Neural cell (in vitro differentiated cells): ENCODE results near the gene KHDRBS2. TPM values are rescaled to one million over a fixed set of nuclear protein-coding genes. Genes with fewer than 3 reads are reported as not detected.

Experiments used
- H2AFZ ChIP-seq: fragments of 200-600, 300-800 bp; sonication (generic), shearing (Covaris generic); 2 replicates; pipeline ENCODE4 v1.6.0; 2014; ENCODE audit warnings: low read depth, mild to moderate bottlenecking, antibody characterized with exemption, low read length, moderate library complexity
- H3F3A ChIP-seq: fragments of 200-600 bp; shearing (Covaris generic); 2 replicates; pipeline ENCODE4 v1.6.1; 2016; ENCODE audit warnings: mild to moderate bottlenecking, moderate library complexity, mixed read lengths, antibody characterized with exemption, low read length; ENCODE audit not compliant: insufficient read depth, poor library complexity, severe bottlenecking
- H3K27ac ChIP-seq: fragments of 200-600, 300-800 bp; sonication (generic), shearing (Covaris generic); 2 replicates; pipeline ENCODE4 v1.5.1; 2014; ENCODE audit warnings: mild to moderate bottlenecking, low read length, moderate library complexity
- H3K27me3 ChIP-seq: fragments of 300-800, 200-600 bp; sonication (generic), shearing (Covaris generic); 2 replicates; pipeline ENCODE4 v1.6.0; 2014; ENCODE audit warnings: mild to moderate bottlenecking, low read depth, low read length, moderate library complexity; ENCODE audit not compliant: insufficient read depth
- H3K36me3 ChIP-seq: fragments of 300-800, 200-600 bp; sonication (generic), shearing (Covaris generic); 2 replicates; pipeline ENCODE4 v1.5.1; 2014; ENCODE audit warnings: mild to moderate bottlenecking, antibody characterized with exemption, low read length, moderate library complexity; ENCODE audit not compliant: insufficient read depth
- H3K4me2 ChIP-seq: fragments of 300-800, 200-600 bp; sonication (generic), shearing (Covaris generic); 2 replicates; pipeline ENCODE4 v1.6.0; 2014; ENCODE audit warnings: mild to moderate bottlenecking, low read length
- H3K4me3 ChIP-seq: fragments of 300-800, 200-600 bp; sonication (generic), shearing (Covaris generic); 2 replicates; pipeline ENCODE4 v1.5.1; 2014; ENCODE audit warnings: mild to moderate bottlenecking, low read length, moderate library complexity
- H3K79me2 ChIP-seq: fragments of 200-600 bp; shearing (Covaris generic); replicated peaks from 2 replicates; pipeline ENCODE4 v1.6.0; 2014; ENCODE audit warnings: mild to moderate bottlenecking, low read length, moderate library complexity; ENCODE audit not compliant: insufficient read depth
- H3K9ac ChIP-seq: fragments of 300-800, 200-600 bp; sonication (generic), shearing (Covaris generic); 2 replicates; pipeline ENCODE4 v1.6.1; 2016; ENCODE audit warnings: mild to moderate bottlenecking, low read length, mixed read lengths
- H3K9me2 ChIP-seq: fragments of 200-600 bp; shearing (Covaris generic); 2 replicates; pipeline ENCODE4 v1.6.1; 2016; ENCODE audit warnings: mild to moderate bottlenecking, low read length, mixed read lengths; ENCODE audit not compliant: insufficient read depth
- H3K9me3 ChIP-seq: fragments of 200-600, 300-800 bp; sonication (generic), shearing (Covaris generic); 2 replicates; pipeline ENCODE4 v1.6.1; 2016; ENCODE audit warnings: mild to moderate bottlenecking, mixed run types, low read length, moderate library complexity, mixed read lengths
- H4K20me1 ChIP-seq: fragments of 200-600 bp; shearing (Covaris generic); 2 replicates; pipeline ENCODE4 v1.6.1; 2016; ENCODE audit warnings: mild to moderate bottlenecking, mixed run types; ENCODE audit not compliant: insufficient read depth
- EP300 ChIP-seq: fragments of 450-650 bp; conservative IDR thresholded peaks from 2 replicates; pipeline ENCODE4 v1.6.1; 2014; ENCODE audit warnings: antibody characterized with exemption, mild to moderate bottlenecking, moderate library complexity; ENCODE audit not compliant: poor library complexity, severe bottlenecking
- EZH2 ChIP-seq: fragments of 200-600, 300-800 bp; shearing (Covaris generic), sonication (generic); IDR thresholded peaks from 2 replicates; pipeline ENCODE4 v1.6.1; 2014; ENCODE audit warnings: antibody characterized with exemption, low read length, borderline replicate concordance, mild to moderate bottlenecking; ENCODE audit not compliant: insufficient read depth, poor library complexity, severe bottlenecking
- MXI1 ChIP-seq: fragments of 450-650 bp; conservative IDR thresholded peaks from 2 replicates; pipeline ENCODE4 v1.6.1; 2014; ENCODE audit warnings: antibody characterized with exemption, mild to moderate bottlenecking; ENCODE audit not compliant: poor library complexity, severe bottlenecking
- POLR2AphosphoS5 ChIP-seq: IDR thresholded peaks from 2 replicates; pipeline ENCODE4 v1.6.1; 2012
- RAD21 ChIP-seq: fragments of 450-650 bp; conservative IDR thresholded peaks from 2 replicates; pipeline ENCODE4 v1.6.1; 2014; ENCODE audit warnings: antibody characterized with exemption, mild to moderate bottlenecking, moderate library complexity
- SMC3 ChIP-seq: fragments of 450-650 bp; conservative IDR thresholded peaks from 2 replicates; pipeline ENCODE4 v1.6.1; 2014; ENCODE audit warnings: antibody characterized with exemption, mild to moderate bottlenecking, moderate library complexity; ENCODE audit not compliant: poor library complexity
- TAF1 ChIP-seq: IDR thresholded peaks from 2 replicates; pipeline ENCODE4 v1.6.1; 2012; ENCODE audit warnings: low read depth
- polyA plus RNA-seq: library from polyadenylated mRNA; depleted of rRNA; stranded (reverse); fragments of >200 nt; gene quantifications from 2 replicates; pipeline ENCODE4 v1.2.3, GENCODE V29; 2014
- TF ChIP-seq, protein P1 (sequence below): fragments of 450-650 bp; IDR thresholded peaks from 2 replicates; pipeline ENCODE4 v1.5.1; 2014; ENCODE audit warnings: antibody characterized with exemption, mild to moderate bottlenecking, moderate library complexity; ENCODE audit not compliant: poor library complexity, severe bottlenecking
- TF ChIP-seq, protein P2 (sequence below): IDR thresholded peaks from 2 replicates; pipeline ENCODE4 v1.6.1; 2012; ENCODE audit warnings: borderline replicate concordance

KHDRBS2 gene
- polyA plus RNA-seq, 1 donor from 2014 or later: 28.5 TPM

- no peak overlapping the region for H3K27ac ChIP-seq
- no peak overlapping the region for H3K9ac ChIP-seq
- TF ChIP-seq MXI1: no peak
- no peak overlapping the region for H2AFZ ChIP-seq
- no peak overlapping the region for H3K4me3 ChIP-seq
- no peak overlapping the region for H3K4me2 ChIP-seq
- H3K9me2 ChIP-seq: no peaks in the 10 kb centered on the region
- H3K79me2 ChIP-seq: no peaks in the 10 kb centered on the region
- H3K9me3 ChIP-seq: no peaks in the 10 kb centered on the region
- no peaks in the 10 kb centered on the region for H3F3A ChIP-seq
- H3K27me3 ChIP-seq: no peaks in the 10 kb centered on the region
- no peaks in the 10 kb centered on the region for H3K36me3 ChIP-seq
- no peaks in the 10 kb centered on the region for H4K20me1 ChIP-seq
These were observed 242.9 kb downstream of the KHDRBS2 start for GRCh38 chr6:62043084-62043483.

GRCh38 chr6:62042429-62042828, 243.6 kb downstream of the KHDRBS2 start:
- no peaks in the 10 kb centered on the region for H3K36me3 ChIP-seq
- no peak overlapping the region for H3K4me2 ChIP-seq
- H3K4me3 ChIP-seq: no peak overlapping the region
- no peak overlapping the region for H3K27ac ChIP-seq
- no peaks in the 10 kb centered on the region for H3F3A ChIP-seq
- H3K9ac ChIP-seq: no peak overlapping the region
- H3K79me2 ChIP-seq: no peaks in the 10 kb centered on the region
- TF ChIP-seq, protein P1, sequence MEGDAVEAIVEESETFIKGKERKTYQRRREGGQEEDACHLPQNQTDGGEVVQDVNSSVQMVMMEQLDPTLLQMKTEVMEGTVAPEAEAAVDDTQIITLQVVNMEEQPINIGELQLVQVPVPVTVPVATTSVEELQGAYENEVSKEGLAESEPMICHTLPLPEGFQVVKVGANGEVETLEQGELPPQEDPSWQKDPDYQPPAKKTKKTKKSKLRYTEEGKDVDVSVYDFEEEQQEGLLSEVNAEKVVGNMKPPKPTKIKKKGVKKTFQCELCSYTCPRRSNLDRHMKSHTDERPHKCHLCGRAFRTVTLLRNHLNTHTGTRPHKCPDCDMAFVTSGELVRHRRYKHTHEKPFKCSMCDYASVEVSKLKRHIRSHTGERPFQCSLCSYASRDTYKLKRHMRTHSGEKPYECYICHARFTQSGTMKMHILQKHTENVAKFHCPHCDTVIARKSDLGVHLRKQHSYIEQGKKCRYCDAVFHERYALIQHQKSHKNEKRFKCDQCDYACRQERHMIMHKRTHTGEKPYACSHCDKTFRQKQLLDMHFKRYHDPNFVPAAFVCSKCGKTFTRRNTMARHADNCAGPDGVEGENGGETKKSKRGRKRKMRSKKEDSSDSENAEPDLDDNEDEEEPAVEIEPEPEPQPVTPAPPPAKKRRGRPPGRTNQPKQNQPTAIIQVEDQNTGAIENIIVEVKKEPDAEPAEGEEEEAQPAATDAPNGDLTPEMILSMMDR: no peak
- TF ChIP-seq, protein P2, sequence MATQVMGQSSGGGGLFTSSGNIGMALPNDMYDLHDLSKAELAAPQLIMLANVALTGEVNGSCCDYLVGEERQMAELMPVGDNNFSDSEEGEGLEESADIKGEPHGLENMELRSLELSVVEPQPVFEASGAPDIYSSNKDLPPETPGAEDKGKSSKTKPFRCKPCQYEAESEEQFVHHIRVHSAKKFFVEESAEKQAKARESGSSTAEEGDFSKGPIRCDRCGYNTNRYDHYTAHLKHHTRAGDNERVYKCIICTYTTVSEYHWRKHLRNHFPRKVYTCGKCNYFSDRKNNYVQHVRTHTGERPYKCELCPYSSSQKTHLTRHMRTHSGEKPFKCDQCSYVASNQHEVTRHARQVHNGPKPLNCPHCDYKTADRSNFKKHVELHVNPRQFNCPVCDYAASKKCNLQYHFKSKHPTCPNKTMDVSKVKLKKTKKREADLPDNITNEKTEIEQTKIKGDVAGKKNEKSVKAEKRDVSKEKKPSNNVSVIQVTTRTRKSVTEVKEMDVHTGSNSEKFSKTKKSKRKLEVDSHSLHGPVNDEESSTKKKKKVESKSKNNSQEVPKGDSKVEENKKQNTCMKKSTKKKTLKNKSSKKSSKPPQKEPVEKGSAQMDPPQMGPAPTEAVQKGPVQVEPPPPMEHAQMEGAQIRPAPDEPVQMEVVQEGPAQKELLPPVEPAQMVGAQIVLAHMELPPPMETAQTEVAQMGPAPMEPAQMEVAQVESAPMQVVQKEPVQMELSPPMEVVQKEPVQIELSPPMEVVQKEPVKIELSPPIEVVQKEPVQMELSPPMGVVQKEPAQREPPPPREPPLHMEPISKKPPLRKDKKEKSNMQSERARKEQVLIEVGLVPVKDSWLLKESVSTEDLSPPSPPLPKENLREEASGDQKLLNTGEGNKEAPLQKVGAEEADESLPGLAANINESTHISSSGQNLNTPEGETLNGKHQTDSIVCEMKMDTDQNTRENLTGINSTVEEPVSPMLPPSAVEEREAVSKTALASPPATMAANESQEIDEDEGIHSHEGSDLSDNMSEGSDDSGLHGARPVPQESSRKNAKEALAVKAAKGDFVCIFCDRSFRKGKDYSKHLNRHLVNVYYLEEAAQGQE: no peak
- no peak for TF ChIP-seq POLR2AphosphoS5
- H3K9me3 ChIP-seq: no peaks in the 10 kb centered on the region
- no peak overlapping the region for H2AFZ ChIP-seq
- H3K9me2 ChIP-seq: no peaks in the 10 kb centered on the region
- no peaks in the 10 kb centered on the region for H4K20me1 ChIP-seq
- no peaks in the 10 kb centered on the region for H3K27me3 ChIP-seq

DNA sequence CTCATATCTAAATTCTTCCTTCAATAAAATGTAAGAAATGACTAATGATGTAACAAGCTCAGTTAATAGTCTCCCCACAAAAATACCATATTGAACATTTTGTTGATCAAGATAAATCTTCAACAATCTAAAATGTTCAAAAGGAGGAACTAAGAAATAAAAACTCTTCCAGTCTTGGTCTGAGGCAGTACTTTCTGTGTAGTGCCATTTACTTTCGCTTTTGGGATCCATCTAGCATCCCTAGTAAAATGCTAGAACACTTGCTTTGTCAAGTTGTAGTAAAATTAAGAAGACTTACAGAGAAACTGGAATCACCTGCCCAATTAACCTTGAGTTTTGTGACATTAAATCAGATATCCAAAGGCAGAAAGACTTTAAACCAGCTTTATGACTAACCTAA, 246.4 kb downstream of the KHDRBS2 start:
- H3F3A ChIP-seq: no peaks in the 10 kb centered on the region
- no peak overlapping the region for H3K4me2 ChIP-seq
- H3K27me3 ChIP-seq: no peaks in the 10 kb centered on the region
- H3K9ac ChIP-seq: no peak overlapping the region
- H3K27ac ChIP-seq: no peak overlapping the region
- no peaks in the 10 kb centered on the region for H3K9me2 ChIP-seq
- peaks cover 5% of the 10 kb centered on the region for H3K9me3 ChIP-seq
- H4K20me1 ChIP-seq: no peaks in the 10 kb centered on the region
- H3K4me3 ChIP-seq: no peak overlapping the region
- TF ChIP-seq EP300 (no peak), RAD21 (no peak), MXI1 (no peak), POLR2AphosphoS5 (no peak), TAF1 (no peak), EZH2 (no peak), SMC3 (no peak)
- TF ChIP-seq, protein P2: no peak
- TF ChIP-seq, protein P1: no peak
- H2AFZ ChIP-seq: no peak overlapping the region
- no peaks in the 10 kb centered on the region for H3K36me3 ChIP-seq
- H3K79me2 ChIP-seq: no peaks in the 10 kb centered on the region
